H9 (cell line): ENCODE results near the gene ATP6V1C2. TPM values are rescaled to one million over a fixed set of nuclear protein-coding genes. Genes with fewer than 3 reads are reported as not detected.

Experiments used
- DNase-seq: peaks from one replicate; pipeline ENCODE4 v3.0.0-alpha.2; 2017
- H2AFZ ChIP-seq: one replicate; pipeline ENCODE4 v1.6.1; 2013; ENCODE audit warnings: mild to moderate bottlenecking, low read length, control low read depth, moderate library complexity
- H2AK5ac ChIP-seq: 2 replicates; pipeline ENCODE4 v1.6.1; 2013; ENCODE audit warnings: low read length, control low read depth, mixed read lengths; ENCODE audit not compliant: insufficient read length
- H2BK120ac ChIP-seq: one replicate; pipeline ENCODE4 v1.6.1; 2013; ENCODE audit warnings: low read depth, mild to moderate bottlenecking, low read length, control low read depth, inconsistent platforms; ENCODE audit not compliant: poor library complexity, severe bottlenecking
- H2BK12ac ChIP-seq: 2 replicates; pipeline ENCODE4 v1.6.1; 2013; ENCODE audit warnings: low read length, control low read depth, mixed read lengths, low read depth; ENCODE audit not compliant: insufficient read length
- H2BK15ac ChIP-seq: 2 replicates; pipeline ENCODE4 v1.6.1; 2013; ENCODE audit warnings: low read depth, low read length, control low read depth
- H2BK20ac ChIP-seq: one replicate; pipeline ENCODE4 v1.6.1; 2013; ENCODE audit warnings: low read depth, mild to moderate bottlenecking, low read length, control low read depth, inconsistent platforms; ENCODE audit not compliant: poor library complexity, severe bottlenecking
- H2BK5ac ChIP-seq: 2 replicates; pipeline ENCODE4 v1.6.1; 2013; ENCODE audit warnings: low read length, control low read depth, mixed read lengths; ENCODE audit not compliant: insufficient read length
- H3K14ac ChIP-seq: 2 replicates; pipeline ENCODE4 v1.6.1; 2013; ENCODE audit warnings: low read length, control low read depth; ENCODE audit not compliant: insufficient read depth
- H3K18ac ChIP-seq: 2 replicates; pipeline ENCODE4 v1.6.1; 2013; ENCODE audit warnings: low read depth, mild to moderate bottlenecking, mixed read lengths, low read length, control low read depth; ENCODE audit not compliant: insufficient read length
- H3K23ac ChIP-seq: 2 replicates; pipeline ENCODE4 v1.6.1; 2013; ENCODE audit warnings: low read length, control low read depth, mixed read lengths, low read depth; ENCODE audit not compliant: insufficient read length
- H3K23me2 ChIP-seq: 2 replicates; pipeline ENCODE4 v1.6.1; 2013; ENCODE audit warnings: low read depth, mild to moderate bottlenecking, mixed read lengths, low read length, control low read depth; ENCODE audit not compliant: insufficient read length, poor library complexity, severe bottlenecking
- H3K27ac ChIP-seq: 2 replicates; pipeline ENCODE4 v1.5.1; 2013; ENCODE audit warnings: low read length, control low read depth, mixed read lengths, low read depth; ENCODE audit not compliant: insufficient read length
- H3K27me3 ChIP-seq: 2 replicates; pipeline ENCODE4 v1.6.1; 2013; ENCODE audit warnings: low read length, control low read depth, inconsistent platforms; ENCODE audit not compliant: insufficient read depth
- H3K4ac ChIP-seq: 2 replicates; pipeline ENCODE4 v1.6.1; 2013; ENCODE audit warnings: low read depth, mild to moderate bottlenecking, control low read depth, inconsistent platforms, low read length, moderate library complexity
- H3K4me1 ChIP-seq: 2 replicates; pipeline ENCODE4 v1.6.1; 2013; ENCODE audit warnings: low read length, control low read depth, inconsistent platforms; ENCODE audit not compliant: insufficient read depth
- H3K4me2 ChIP-seq: 2 replicates; pipeline ENCODE4 v1.6.1; 2013; ENCODE audit warnings: low read length, control low read depth, mixed read lengths; ENCODE audit not compliant: insufficient read length, insufficient read depth
- H3K56ac ChIP-seq: 2 replicates; pipeline ENCODE4 v1.6.1; 2013; ENCODE audit warnings: low read depth, mild to moderate bottlenecking, mixed read lengths, low read length, control low read depth; ENCODE audit not compliant: insufficient read length
- H3K79me1 ChIP-seq: 2 replicates; pipeline ENCODE4 v1.6.1; 2013; ENCODE audit warnings: low read depth, mild to moderate bottlenecking, moderate library complexity, low read length, control low read depth, inconsistent platforms; ENCODE audit not compliant: insufficient read depth, poor library complexity, severe bottlenecking
- H3K79me2 ChIP-seq: 2 replicates; pipeline ENCODE4 v1.6.1; 2013; ENCODE audit warnings: low read length, control low read depth, inconsistent platforms; ENCODE audit not compliant: insufficient read depth
- H3K9ac ChIP-seq: 2 replicates; pipeline ENCODE4 v1.6.1; 2013; ENCODE audit warnings: low read length, control low read depth, mixed read lengths; ENCODE audit not compliant: insufficient read length; ENCODE audit errors: extremely low read depth
- H3K9me3 ChIP-seq: one replicate; pipeline ENCODE4 v1.6.1; 2013; ENCODE audit warnings: low read depth, low read length, inconsistent platforms; ENCODE audit not compliant: control insufficient read depth
- H3T11ph ChIP-seq: one replicate; pipeline ENCODE4 v1.6.1; 2013; ENCODE audit warnings: mild to moderate bottlenecking, low read length, control low read depth, inconsistent platforms
- H4K20me1 ChIP-seq: one replicate; pipeline ENCODE4 v1.6.1; 2013; ENCODE audit not compliant: control insufficient read depth, insufficient read length, insufficient read depth
- H4K5ac ChIP-seq: 2 replicates; pipeline ENCODE4 v1.6.1; 2013; ENCODE audit warnings: low read depth, mild to moderate bottlenecking, mixed read lengths, low read length, control low read depth; ENCODE audit not compliant: insufficient read length
- H4K8ac ChIP-seq: replicated peaks from 2 replicates; pipeline ENCODE4 v1.6.1; 2013; ENCODE audit warnings: low read length, control low read depth, mixed read lengths, low read depth; ENCODE audit not compliant: insufficient read length
- H4K91ac ChIP-seq: 2 replicates; pipeline ENCODE4 v1.6.1; 2013; ENCODE audit warnings: low read depth, mild to moderate bottlenecking, moderate library complexity, mixed read lengths, low read length, control low read depth; ENCODE audit not compliant: insufficient read length
- H3K27ac Mint-ChIP-seq, 3 experiments: 2 replicates in 2 of 3; 3 replicates in 1 of 3; pipeline ENCODE4 v1.8.0; 2020 to 2021; ENCODE audit warnings: mixed read lengths in 3 of 3, mild to moderate bottlenecking in 1 of 3, moderate library complexity in 1 of 3
- H3K27me3 Mint-ChIP-seq: 2 replicates; pipeline ENCODE4 v1.8.0; 2021; ENCODE audit warnings: low read depth, mild to moderate bottlenecking, moderate library complexity, mixed read lengths
- H3K36me3 Mint-ChIP-seq, 3 experiments: 2 replicates in 2 of 3; 3 replicates in 1 of 3; pipeline ENCODE4 v1.8.0; 2020 to 2021; ENCODE audit warnings: low read depth in 3 of 3, mixed read lengths in 3 of 3; ENCODE audit not compliant: insufficient read depth in 1 of 3
- H3K4me1 Mint-ChIP-seq, 2 experiments: 2 replicates each; pipeline ENCODE4 v1.8.0; 2020; ENCODE audit warnings: mixed read lengths in 2 of 2
- H3K4me3 Mint-ChIP-seq, 2 experiments: 2 replicates in 1 of 2; 3 replicates in 1 of 2; pipeline ENCODE4 v1.8.0; 2020 to 2021; ENCODE audit warnings: mild to moderate bottlenecking in 2 of 2, mixed read lengths in 2 of 2, moderate library complexity in 1 of 2
- H3K9me3 Mint-ChIP-seq, 2 experiments: 2 replicates in 1 of 2; 3 replicates in 1 of 2; pipeline ENCODE4 v1.8.0; 2020; ENCODE audit warnings: mild to moderate bottlenecking in 2 of 2, mixed read lengths in 2 of 2, moderate library complexity in 1 of 2
- WGBS: extraction: QIAGEN DNeasy Blood & Tissue Kit; methylation state at CpG from one replicate; pipeline ENCODE4 v1.1.7; 2013; ENCODE audit warnings: missing lambda C conversion rate, low lambda C conversion rate, mixed read lengths; ENCODE audit not compliant: insufficient read length; ENCODE audit errors: extremely low coverage; 5-methylcytosine and 5-hydroxymethylcytosine counted together
- total RNA-seq: library from RNA; stranded (reverse); gene quantifications from 2 replicates; pipeline ENCODE4 v1.2.1, GENCODE V29; 2021
- TF ChIP-seq, protein P1 (sequence below): fragments of 200-600 bp; sonication (generic); conservative IDR thresholded peaks from 3 replicates; pipeline ENCODE4 v1.8.0; 2021; ENCODE audit warnings: antibody characterized with exemption, mild to moderate bottlenecking

Gene ATP6V1C2
- total RNA-seq, 1 experiment from 2014 or later = 1.2 TPM

- Histone ChIP-seq H3K4ac (no peak overlapping the region), H3K9ac (no peak overlapping the region), H3T11ph (no peak overlapping the region), H4K8ac (no peak overlapping the region), H2BK15ac (no peak overlapping the region), H3K9me3 (no peaks in the 10 kb centered on the region), H3K23me2 (no peaks in the 10 kb centered on the region), H3K4me1 (no peaks in the 10 kb centered on the region), H2BK12ac (no peak overlapping the region), H2BK5ac (no peak overlapping the region), H3K18ac (no peak overlapping the region), H4K5ac (no peak overlapping the region), H2BK120ac (no peak overlapping the region), H3K27ac (no peak overlapping the region), H3K27me3 (no peaks in the 10 kb centered on the region), H3K4me2 (no peak overlapping the region), H4K20me1 (no peaks in the 10 kb centered on the region), H2AK5ac (no peak overlapping the region), H3K14ac (no peak overlapping the region), H3K23ac (no peak overlapping the region), H2AFZ (no peak overlapping the region), H3K79me1 (no peaks in the 10 kb centered on the region), H4K91ac (no peak overlapping the region), H2BK20ac (no peak overlapping the region), H3K79me2 (no peaks in the 10 kb centered on the region), H3K56ac (no peak overlapping the region)
- H3K4me1 Mint-ChIP-seq = peaks cover 7 to 14% of the 10 kb centered on the region in 2 experiments
- WGBS = no CpG with 5 or more reads among the region's 18 CpGs
- H3K27ac Mint-ChIP-seq = no peak overlapping the region
- no peak for DNase-seq
- no peak overlapping the region for H3K4me3 Mint-ChIP-seq
- no peaks in the 10 kb centered on the region for H3K36me3 Mint-ChIP-seq
- H3K27me3 Mint-ChIP-seq = peaks cover 7% of the 10 kb centered on the region
- TF ChIP-seq, protein P1, sequence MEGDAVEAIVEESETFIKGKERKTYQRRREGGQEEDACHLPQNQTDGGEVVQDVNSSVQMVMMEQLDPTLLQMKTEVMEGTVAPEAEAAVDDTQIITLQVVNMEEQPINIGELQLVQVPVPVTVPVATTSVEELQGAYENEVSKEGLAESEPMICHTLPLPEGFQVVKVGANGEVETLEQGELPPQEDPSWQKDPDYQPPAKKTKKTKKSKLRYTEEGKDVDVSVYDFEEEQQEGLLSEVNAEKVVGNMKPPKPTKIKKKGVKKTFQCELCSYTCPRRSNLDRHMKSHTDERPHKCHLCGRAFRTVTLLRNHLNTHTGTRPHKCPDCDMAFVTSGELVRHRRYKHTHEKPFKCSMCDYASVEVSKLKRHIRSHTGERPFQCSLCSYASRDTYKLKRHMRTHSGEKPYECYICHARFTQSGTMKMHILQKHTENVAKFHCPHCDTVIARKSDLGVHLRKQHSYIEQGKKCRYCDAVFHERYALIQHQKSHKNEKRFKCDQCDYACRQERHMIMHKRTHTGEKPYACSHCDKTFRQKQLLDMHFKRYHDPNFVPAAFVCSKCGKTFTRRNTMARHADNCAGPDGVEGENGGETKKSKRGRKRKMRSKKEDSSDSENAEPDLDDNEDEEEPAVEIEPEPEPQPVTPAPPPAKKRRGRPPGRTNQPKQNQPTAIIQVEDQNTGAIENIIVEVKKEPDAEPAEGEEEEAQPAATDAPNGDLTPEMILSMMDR = no peak
- H3K9me3 Mint-ChIP-seq = no peaks in the 10 kb centered on the region
Observed at GRCh38 chr2:10764096-10764785, 42.8 kb downstream of the ATP6V1C2 start.
